PFSK-1 (cell line): ENCODE measurements around the gene CD44.

Experiments used
- FOXP2 ChIP-seq: optimal IDR thresholded peaks from 2 replicates; pipeline ENCODE3; 2011; ENCODE audit warnings: borderline replicate concordance, control low read depth, inconsistent platforms; ENCODE audit not compliant: insufficient read depth; ENCODE audit errors: extremely low read length, extremely low read depth
- POLR2AphosphoS5 ChIP-seq: IDR thresholded peaks from 2 replicates; pipeline ENCODE4 v1.6.1; 2012; ENCODE audit warnings: low read depth, mild to moderate bottlenecking, control low read depth, low read length, moderate library complexity
- SIN3A ChIP-seq: IDR thresholded peaks from 2 replicates; pipeline ENCODE4 v1.6.1; 2012; ENCODE audit warnings: mild to moderate bottlenecking, low read length, moderate library complexity, borderline replicate concordance; ENCODE audit not compliant: insufficient read depth
- TAF1 ChIP-seq: IDR thresholded peaks from 2 replicates; pipeline ENCODE4 v1.6.1; 2012; ENCODE audit warnings: low read length, control low read depth, borderline replicate concordance; ENCODE audit not compliant: insufficient read depth
- TF ChIP-seq, protein P1 (sequence below), 2 experiments: IDR thresholded peaks; 2 replicates each; pipeline versions ENCODE4 v1.6.1 to v1.8.0; 2011 to 2012; ENCODE audit warnings: low read depth in 2 of 2, low read length in 2 of 2, control low read depth in 1 of 2, inconsistent platforms in 1 of 2, mild to moderate bottlenecking in 1 of 2, moderate library complexity in 1 of 2; ENCODE audit not compliant: insufficient read depth in 1 of 2

DNA sequence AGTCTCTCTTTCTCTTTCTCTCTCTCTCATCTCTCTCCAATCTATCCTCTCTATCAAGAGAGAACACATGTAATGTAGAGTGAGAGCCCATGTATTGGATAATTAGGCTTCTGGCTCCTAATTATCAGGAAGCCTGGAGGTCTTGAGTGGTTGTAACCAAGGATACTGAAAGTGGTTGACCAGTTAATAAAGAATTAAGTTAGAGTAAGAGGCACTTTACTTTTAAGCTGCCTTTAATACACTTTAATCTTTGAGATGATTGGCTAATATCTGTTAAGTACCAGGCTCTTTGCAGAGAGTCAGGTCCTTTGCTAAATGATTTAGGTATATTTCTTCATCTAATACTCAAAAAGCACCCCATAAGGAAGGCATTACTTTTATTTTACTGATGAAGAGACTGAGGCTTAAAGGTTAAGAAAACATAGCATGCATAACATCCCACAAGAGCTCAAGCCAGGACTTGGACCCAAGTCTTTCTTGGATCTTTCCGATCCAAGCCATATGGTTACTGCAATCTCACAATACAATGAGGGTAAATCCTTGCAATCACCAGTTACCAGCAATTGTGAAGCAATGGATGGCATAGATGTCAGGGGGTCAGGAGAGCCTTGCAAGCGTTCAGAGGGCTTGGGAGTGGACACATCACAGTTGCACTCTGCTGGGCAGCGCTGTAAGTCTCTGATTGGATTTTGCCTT lies 22.1 kb downstream of the CD44 start:
- no peak for TF ChIP-seq POLR2AphosphoS5
- TF ChIP-seq, protein P1, sequence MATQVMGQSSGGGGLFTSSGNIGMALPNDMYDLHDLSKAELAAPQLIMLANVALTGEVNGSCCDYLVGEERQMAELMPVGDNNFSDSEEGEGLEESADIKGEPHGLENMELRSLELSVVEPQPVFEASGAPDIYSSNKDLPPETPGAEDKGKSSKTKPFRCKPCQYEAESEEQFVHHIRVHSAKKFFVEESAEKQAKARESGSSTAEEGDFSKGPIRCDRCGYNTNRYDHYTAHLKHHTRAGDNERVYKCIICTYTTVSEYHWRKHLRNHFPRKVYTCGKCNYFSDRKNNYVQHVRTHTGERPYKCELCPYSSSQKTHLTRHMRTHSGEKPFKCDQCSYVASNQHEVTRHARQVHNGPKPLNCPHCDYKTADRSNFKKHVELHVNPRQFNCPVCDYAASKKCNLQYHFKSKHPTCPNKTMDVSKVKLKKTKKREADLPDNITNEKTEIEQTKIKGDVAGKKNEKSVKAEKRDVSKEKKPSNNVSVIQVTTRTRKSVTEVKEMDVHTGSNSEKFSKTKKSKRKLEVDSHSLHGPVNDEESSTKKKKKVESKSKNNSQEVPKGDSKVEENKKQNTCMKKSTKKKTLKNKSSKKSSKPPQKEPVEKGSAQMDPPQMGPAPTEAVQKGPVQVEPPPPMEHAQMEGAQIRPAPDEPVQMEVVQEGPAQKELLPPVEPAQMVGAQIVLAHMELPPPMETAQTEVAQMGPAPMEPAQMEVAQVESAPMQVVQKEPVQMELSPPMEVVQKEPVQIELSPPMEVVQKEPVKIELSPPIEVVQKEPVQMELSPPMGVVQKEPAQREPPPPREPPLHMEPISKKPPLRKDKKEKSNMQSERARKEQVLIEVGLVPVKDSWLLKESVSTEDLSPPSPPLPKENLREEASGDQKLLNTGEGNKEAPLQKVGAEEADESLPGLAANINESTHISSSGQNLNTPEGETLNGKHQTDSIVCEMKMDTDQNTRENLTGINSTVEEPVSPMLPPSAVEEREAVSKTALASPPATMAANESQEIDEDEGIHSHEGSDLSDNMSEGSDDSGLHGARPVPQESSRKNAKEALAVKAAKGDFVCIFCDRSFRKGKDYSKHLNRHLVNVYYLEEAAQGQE (IDR thresholded peaks at IDR 0.05; ENCODE audit: insufficient read depth in 1 of 2, low read depth in 2 of 2, low read length in 2 of 2): no peak
- no peak for TF ChIP-seq SIN3A
- TF ChIP-seq FOXP2: no peak
- TF ChIP-seq TAF1: no peak
